Measurements from ENCODE around the gene RETREG1.

GRCh38 chr5:16589658-16590057 lies 27.1 kb downstream of the RETREG1 start:
- TF ChIP-seq CTCF (conservative IDR thresholded peaks at IDR 0.05), result no peak
- no peak for TF ChIP-seq ZFX (IDR thresholded peaks at IDR 0.05)

All from C4-2B (cell line).